K562 (cell line): ENCODE results near the gene ZNF829. TPM values are rescaled to one million over a fixed set of nuclear protein-coding genes. Genes with fewer than 3 reads are reported as not detected.

Experiments used
- ELF1 ChIP-seq: fragments of 200-800 bp; sonication (Bioruptor generic); IDR thresholded peaks from 2 replicates; pipeline ENCODE4 v1.6.1; 2016; ENCODE audit warnings: missing genetic modification characterization, missing compliant biosample characterization
- HCFC1 ChIP-seq: IDR thresholded peaks from 2 replicates; pipeline ENCODE4 v1.6.1; 2012; ENCODE audit warnings: low read depth, low read length, improper control_type of control experiment
- HNRNPLL ChIP-seq: fragments of 200-400 bp; formaldehyde crosslinking; IDR thresholded peaks from 2 replicates; pipeline ENCODE4 v1.6.1; 2017; ENCODE audit warnings: low read length, low read depth, mild to moderate bottlenecking; ENCODE audit not compliant: poor library complexity, severe bottlenecking
- RBFOX2 ChIP-seq: fragments of 200-400 bp; formaldehyde crosslinking; IDR thresholded peaks from 2 replicates; pipeline ENCODE4 v1.6.1; 2017; ENCODE audit warnings: low read depth, mild to moderate bottlenecking, low read length, moderate library complexity
- RBM22 ChIP-seq: fragments of 200-400 bp; formaldehyde crosslinking; IDR thresholded peaks from 2 replicates; pipeline ENCODE4 v1.6.1; 2018; ENCODE audit warnings: low read length, low read depth; ENCODE audit not compliant: poor library complexity, severe bottlenecking
- ZNF175 ChIP-seq: fragments of 200-800 bp; sonication (Bioruptor generic); IDR thresholded peaks from 2 replicates; pipeline ENCODE4 v1.6.1; 2016; ENCODE audit warnings: low read depth, mild to moderate bottlenecking, missing genetic modification characterization, missing compliant biosample characterization
- ZNF57 ChIP-seq: fragments of 450-650 bp; formaldehyde crosslinking; IDR thresholded peaks from 2 replicates; pipeline ENCODE4 v1.4.0; 2020; ENCODE audit warnings: mild to moderate bottlenecking, moderate library complexity
- ZNF644 ChIP-seq: fragments of 200-800 bp; sonication (Bioruptor generic); IDR thresholded peaks from 2 replicates; pipeline ENCODE4 v1.6.1; 2016; ENCODE audit warnings: low read depth, missing genetic modification characterization, missing compliant biosample characterization
- polyA plus RNA-seq, 8 experiments: library from polyadenylated mRNA; depleted of rRNA in 4 of 8; stranded (reverse) in 5 of 8; unstranded in 3 of 8; fragments of >200 nt; fragmentation: Nextera tagmentation in 2 of 8; fragmentation: Illumina TruSeq in 1 of 8; extraction: Ambion mirVana in 2 of 8; extraction: Trizol in 1 of 8; gene quantifications; 2 replicates each; pipeline versions ENCODE4 v1.2.1 to v1.2.3, GENCODE V29; 2011 to 2014; ENCODE audit warnings: inconsistent platforms in 1 of 8, missing spikeins in 1 of 8
- total RNA-seq, 7 experiments: library from RNA; depleted of rRNA in 6 of 7; stranded (reverse); fragments of >200 nt in 6 of 7; fragmentation: Illumina TruSeq in 2 of 7; extraction: Trizol in 2 of 7; gene quantifications; 2 replicates each; pipeline versions ENCODE4 v1.2.1 to v1.2.3, GENCODE V29; 2011 to 2021; ENCODE audit warnings: low replicate concordance in 1 of 7
- TF ChIP-seq, protein P1 (sequence below): fragments of 450-650 bp; conservative IDR thresholded peaks from 2 replicates; pipeline ENCODE4 v1.6.1; 2016; ENCODE audit warnings: missing genetic modification characterization, low read depth, mild to moderate bottlenecking, control low read depth, missing compliant biosample characterization
- TF ChIP-seq, protein P2 (sequence below): sonication (generic); formaldehyde crosslinking; IDR thresholded peaks from 2 replicates; pipeline ENCODE4 v1.5.0; 2020; ENCODE audit warnings: missing genetic modification reagents
- TF ChIP-seq, protein P3 (sequence below): fragments of 450-650 bp; IDR thresholded peaks from 2 replicates; pipeline ENCODE4 v1.6.1; 2018; ENCODE audit not compliant: partially characterized antibody
- TF ChIP-seq, protein P4 (sequence below): sonication (generic); formaldehyde crosslinking; IDR thresholded peaks from 2 replicates; pipeline ENCODE4 v1.8.1; 2023; ENCODE audit warnings: mild to moderate bottlenecking, missing genetic modification reagents

Gene ZNF829
- total and polyA plus RNA-seq, 9 of the 15 experiments (the other 6 are each of a cell fraction or from before 2014, with no cell fraction given): 0.02 to 0.14 (median 0.06) TPM; not detected in 1

DNA sequence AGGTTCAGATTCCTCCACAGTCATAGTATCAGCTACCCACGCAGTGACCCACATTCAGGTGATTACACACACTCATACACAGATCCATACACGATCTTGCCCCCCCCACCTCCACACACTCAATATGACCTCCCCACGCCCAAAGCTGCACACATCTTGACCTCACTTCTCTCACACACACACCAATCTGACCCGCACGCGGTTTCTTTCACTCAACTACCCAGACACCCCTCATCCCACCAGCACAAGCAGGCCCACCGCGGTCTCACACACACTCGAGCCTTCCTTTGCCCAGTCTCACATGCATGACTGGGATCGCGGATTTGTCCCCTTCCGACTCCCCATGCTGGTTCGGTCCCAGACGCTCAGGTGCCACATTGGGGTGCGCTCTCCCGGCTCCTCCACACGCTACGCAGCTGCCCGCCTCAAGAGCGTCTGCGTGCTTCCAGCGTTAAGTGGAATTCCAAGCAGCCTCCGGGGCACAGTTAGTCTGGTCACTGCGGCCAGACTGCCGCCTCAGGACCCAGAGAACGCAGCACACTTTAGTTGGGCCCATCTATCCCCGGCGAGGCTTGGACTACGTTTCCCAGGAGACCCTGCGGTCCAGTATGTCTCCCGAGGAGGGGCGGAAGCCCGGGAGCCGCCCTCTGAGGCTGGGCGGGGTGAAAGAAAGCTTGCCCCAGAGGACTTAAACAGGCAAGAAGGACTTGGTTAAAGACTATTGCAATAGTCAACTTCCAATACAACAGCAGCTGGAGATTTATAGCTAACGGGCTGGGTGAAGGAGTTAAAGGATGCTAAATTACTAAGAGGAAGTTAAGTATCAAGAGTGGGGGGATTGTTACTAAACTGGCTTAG is 66.2 kb downstream of the ZNF829 start (continued):
- TF ChIP-seq, protein P1, sequence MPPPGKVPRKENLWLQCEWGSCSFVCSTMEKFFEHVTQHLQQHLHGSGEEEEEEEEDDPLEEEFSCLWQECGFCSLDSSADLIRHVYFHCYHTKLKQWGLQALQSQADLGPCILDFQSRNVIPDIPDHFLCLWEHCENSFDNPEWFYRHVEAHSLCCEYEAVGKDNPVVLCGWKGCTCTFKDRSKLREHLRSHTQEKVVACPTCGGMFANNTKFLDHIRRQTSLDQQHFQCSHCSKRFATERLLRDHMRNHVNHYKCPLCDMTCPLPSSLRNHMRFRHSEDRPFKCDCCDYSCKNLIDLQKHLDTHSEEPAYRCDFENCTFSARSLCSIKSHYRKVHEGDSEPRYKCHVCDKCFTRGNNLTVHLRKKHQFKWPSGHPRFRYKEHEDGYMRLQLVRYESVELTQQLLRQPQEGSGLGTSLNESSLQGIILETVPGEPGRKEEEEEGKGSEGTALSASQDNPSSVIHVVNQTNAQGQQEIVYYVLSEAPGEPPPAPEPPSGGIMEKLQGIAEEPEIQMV: no peak
- 0 out of 2 replicates have a peak, but pooled peaks have one; percentile 39 for TF ChIP-seq RBFOX2
- no peak for TF ChIP-seq ZNF644
- TF ChIP-seq ELF1: 0 out of 2 replicates have a peak, but pooled peaks have one; percentile 20
- TF ChIP-seq HCFC1: peak; percentile 70
- TF ChIP-seq ZNF57: no peak
- no peak for TF ChIP-seq ZNF175 (CRISPR knock-in tag)
- TF ChIP-seq RBM22: no peak
- TF ChIP-seq, protein P2, sequence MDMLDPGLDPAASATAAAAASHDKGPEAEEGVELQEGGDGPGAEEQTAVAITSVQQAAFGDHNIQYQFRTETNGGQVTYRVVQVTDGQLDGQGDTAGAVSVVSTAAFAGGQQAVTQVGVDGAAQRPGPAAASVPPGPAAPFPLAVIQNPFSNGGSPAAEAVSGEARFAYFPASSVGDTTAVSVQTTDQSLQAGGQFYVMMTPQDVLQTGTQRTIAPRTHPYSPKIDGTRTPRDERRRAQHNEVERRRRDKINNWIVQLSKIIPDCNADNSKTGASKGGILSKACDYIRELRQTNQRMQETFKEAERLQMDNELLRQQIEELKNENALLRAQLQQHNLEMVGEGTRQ: no peak
- TF ChIP-seq, protein P3, sequence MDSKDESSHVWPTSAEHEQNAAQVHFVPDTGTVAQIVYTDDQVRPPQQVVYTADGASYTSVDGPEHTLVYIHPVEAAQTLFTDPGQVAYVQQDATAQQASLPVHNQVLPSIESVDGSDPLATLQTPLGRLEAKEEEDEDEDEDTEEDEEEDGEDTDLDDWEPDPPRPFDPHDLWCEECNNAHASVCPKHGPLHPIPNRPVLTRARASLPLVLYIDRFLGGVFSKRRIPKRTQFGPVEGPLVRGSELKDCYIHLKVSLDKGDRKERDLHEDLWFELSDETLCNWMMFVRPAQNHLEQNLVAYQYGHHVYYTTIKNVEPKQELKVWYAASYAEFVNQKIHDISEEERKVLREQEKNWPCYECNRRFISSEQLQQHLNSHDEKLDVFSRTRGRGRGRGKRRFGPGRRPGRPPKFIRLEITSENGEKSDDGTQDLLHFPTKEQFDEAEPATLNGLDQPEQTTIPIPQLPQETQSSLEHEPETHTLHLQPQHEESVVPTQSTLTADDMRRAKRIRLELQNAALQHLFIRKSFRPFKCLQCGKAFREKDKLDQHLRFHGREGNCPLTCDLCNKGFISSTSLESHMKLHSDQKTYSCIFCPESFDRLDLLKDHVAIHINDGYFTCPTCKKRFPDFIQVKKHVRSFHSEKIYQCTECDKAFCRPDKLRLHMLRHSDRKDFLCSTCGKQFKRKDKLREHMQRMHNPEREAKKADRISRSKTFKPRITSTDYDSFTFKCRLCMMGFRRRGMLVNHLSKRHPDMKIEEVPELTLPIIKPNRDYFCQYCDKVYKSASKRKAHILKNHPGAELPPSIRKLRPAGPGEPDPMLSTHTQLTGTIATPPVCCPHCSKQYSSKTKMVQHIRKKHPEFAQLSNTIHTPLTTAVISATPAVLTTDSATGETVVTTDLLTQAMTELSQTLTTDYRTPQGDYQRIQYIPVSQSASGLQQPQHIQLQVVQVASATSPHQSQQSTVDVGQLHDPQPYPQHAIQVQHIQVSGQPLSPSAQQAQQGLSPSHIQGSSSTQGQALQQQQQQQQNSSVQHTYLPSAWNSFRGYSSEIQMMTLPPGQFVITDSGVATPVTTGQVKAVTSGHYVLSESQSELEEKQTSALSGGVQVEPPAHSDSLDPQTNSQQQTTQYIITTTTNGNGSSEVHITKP: peak; percentile 19
- peak; percentile 28 for TF ChIP-seq HNRNPLL
- TF ChIP-seq, protein P4, sequence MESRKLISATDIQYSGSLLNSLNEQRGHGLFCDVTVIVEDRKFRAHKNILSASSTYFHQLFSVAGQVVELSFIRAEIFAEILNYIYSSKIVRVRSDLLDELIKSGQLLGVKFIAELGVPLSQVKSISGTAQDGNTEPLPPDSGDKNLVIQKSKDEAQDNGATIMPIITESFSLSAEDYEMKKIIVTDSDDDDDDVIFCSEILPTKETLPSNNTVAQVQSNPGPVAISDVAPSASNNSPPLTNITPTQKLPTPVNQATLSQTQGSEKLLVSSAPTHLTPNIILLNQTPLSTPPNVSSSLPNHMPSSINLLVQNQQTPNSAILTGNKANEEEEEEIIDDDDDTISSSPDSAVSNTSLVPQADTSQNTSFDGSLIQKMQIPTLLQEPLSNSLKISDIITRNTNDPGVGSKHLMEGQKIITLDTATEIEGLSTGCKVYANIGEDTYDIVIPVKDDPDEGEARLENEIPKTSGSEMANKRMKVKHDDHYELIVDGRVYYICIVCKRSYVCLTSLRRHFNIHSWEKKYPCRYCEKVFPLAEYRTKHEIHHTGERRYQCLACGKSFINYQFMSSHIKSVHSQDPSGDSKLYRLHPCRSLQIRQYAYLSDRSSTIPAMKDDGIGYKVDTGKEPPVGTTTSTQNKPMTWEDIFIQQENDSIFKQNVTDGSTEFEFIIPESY (CRISPR knock-in tag): no peak
